GM12878 (cell line): ENCODE data around the gene DCAF12. TPM values are rescaled to one million over a fixed set of nuclear protein-coding genes. Genes with fewer than 3 reads are reported as not detected.
"Not testable (repeated sequence)": the region's sequence is repeated elsewhere in the genome, so short reads cannot be mapped to it uniquely, and the experiment has no call there.

Experiments
- ATAC-seq: fragments of 200-7000 bp; cut with Tn5 transposase; 3 replicates; pipeline ENCODE4 v1.9.1; 2020; ENCODE audit warnings: mild to moderate bottlenecking, moderate library complexity
- BruUV-seq: library from RNA; stranded (reverse); fragments of 400-500 nt; replicated peaks from 2 replicates; lab custom pipeline; 2021; lab: Mats Ljungman, UMichigan
- CTCF ChIA-PET: fragments of 300-600 bp; sonication (Branson Sonifier 250); formaldehyde crosslinking; extraction: SDS; loops from one replicate; lab custom pipeline; 2021; ENCODE audit warnings: inconsistent platforms; lab: Yijun Ruan, JAX
- POLR2A ChIA-PET: fragments of 350-600 bp; formaldehyde crosslinking; extraction: SDS; loops from one replicate; lab custom pipeline; 2021; ENCODE audit warnings: inconsistent platforms; lab: Charles Lee
- RAD21 ChIA-PET: fragments of 300-600 bp; sonication (Branson Sonifier 250); formaldehyde crosslinking; loops from one replicate; lab custom pipeline; 2023; ENCODE audit warnings: antibody characterized with exemption; ENCODE audit not compliant: unreplicated experiment; lab: Charles Lee
- SMC1A ChIA-PET: fragments of 300-600 bp; sonication (Branson Sonifier 250); formaldehyde crosslinking; loops from one replicate; lab custom pipeline; 2023; ENCODE audit not compliant: unreplicated experiment, uncharacterized antibody; lab: Charles Lee
- DNase-seq: peaks from one replicate; pipeline ENCODE4 v3.0.0-alpha.2; 2011; ENCODE audit warnings: low read depth, low spot score
- FAIRE-seq: peaks from 3 replicates; lab custom pipeline; 2011; peaks lifted over from hg19 to GRCh38; lab: Jason Lieb, UNC
- H2AFZ ChIP-seq: 2 replicates; pipeline ENCODE4 v1.6.0; 2011; ENCODE audit warnings: low read depth, low read length, control low read depth; ENCODE audit not compliant: control insufficient read depth
- H3K27ac ChIP-seq: 2 replicates; pipeline ENCODE4 v1.5.1; 2011; ENCODE audit warnings: control low read depth; ENCODE audit not compliant: control insufficient read depth, insufficient read depth
- H3K27me3 ChIP-seq, 2 experiments: replicated peaks in 1 of 2; 2 replicates each; pipeline versions ENCODE4 v1.6.0 to v1.6.1; 2011; ENCODE audit warnings: low read length in 1 of 2; ENCODE audit not compliant: control insufficient read depth in 2 of 2, insufficient read depth in 2 of 2
- H3K36me3 ChIP-seq, 2 experiments: 2 replicates each; pipeline ENCODE4 v1.5.1; 2011; ENCODE audit warnings: low read length in 1 of 2; ENCODE audit not compliant: control insufficient read depth in 2 of 2, insufficient read depth in 2 of 2
- H3K4me1 ChIP-seq: 2 replicates; pipeline ENCODE4 v1.6.1; 2011; ENCODE audit warnings: mild to moderate bottlenecking, low read length, moderate library complexity, mixed read lengths; ENCODE audit not compliant: control insufficient read depth, insufficient read depth
- H3K4me2 ChIP-seq: 2 replicates; pipeline ENCODE4 v1.6.0; 2011; ENCODE audit warnings: control low read depth; ENCODE audit not compliant: control insufficient read depth, insufficient read depth
- H3K4me3 ChIP-seq: fragments of 200-600 bp; sonication (generic); 2 replicates; pipeline ENCODE4 v1.5.1; 2016
- H3K79me2 ChIP-seq: 2 replicates; pipeline ENCODE4 v1.6.0; 2011; ENCODE audit warnings: low read length; ENCODE audit not compliant: control insufficient read depth, insufficient read depth
- H3K9ac ChIP-seq: 2 replicates; pipeline ENCODE4 v1.8.0; 2011; ENCODE audit warnings: low read length, control low read depth, mixed read lengths; ENCODE audit not compliant: control insufficient read depth, insufficient read depth
- H3K9me3 ChIP-seq: replicated peaks from 3 replicates; pipeline ENCODE4 v1.5.1; 2011; ENCODE audit warnings: mild to moderate bottlenecking, low read length; ENCODE audit not compliant: control insufficient read depth, insufficient read depth
- H4K20me1 ChIP-seq: 2 replicates; pipeline ENCODE4 v1.6.0; 2011; ENCODE audit not compliant: control insufficient read depth, insufficient read depth
- ATF7 ChIP-seq: fragments of 450-650 bp; IDR thresholded peaks from 2 replicates; pipeline ENCODE4 v1.6.1; 2016; ENCODE audit warnings: low read depth, mild to moderate bottlenecking
- HDGF ChIP-seq: fragments of 450-650 bp; IDR thresholded peaks from 2 replicates; pipeline ENCODE4 v1.6.1; 2016; ENCODE audit warnings: antibody characterized with exemption
- WGBS: methylation state at CpG from one replicate; pipeline ENCODE4 v1.1.6; 2016; ENCODE audit warnings: low lambda C conversion rate; ENCODE audit not compliant: insufficient replicate concordance, insufficient coverage; ENCODE audit errors: missing lambda C conversion rate; 5-methylcytosine and 5-hydroxymethylcytosine counted together
- in situ Hi-C: fragments of 300-500 bp; cut with MboI; formaldehyde crosslinking; loops from 9 replicates; pipeline ENCODE4 v1.14.3; 2018; ENCODE audit warnings: mixed read lengths
- intact Hi-C: fragments of 100-400 bp; cut with micrococcal nuclease; formaldehyde crosslinking; loops from one replicate; pipeline ENCODE4 v1.14.2; 2022; ENCODE audit not compliant: unreplicated experiment
- polyA plus RNA-seq, 11 experiments: library from polyadenylated mRNA; depleted of rRNA in 4 of 11; unstranded in 6 of 11; stranded (reverse) in 5 of 11; fragments of >200 nt; fragmentation: Nextera tagmentation in 4 of 11; fragmentation: Illumina TruSeq in 1 of 11; extraction: Ambion mirVana in 4 of 11; extraction: Trizol in 1 of 11; gene quantifications; 1 replicate in 1 of 11; 2 replicates in 10 of 11; pipeline versions ENCODE4 v1.2.1 to v1.2.3, GENCODE V29; 2011 to 2016; ENCODE audit warnings: inconsistent platforms in 2 of 11, missing spikeins in 2 of 11, low read depth in 1 of 11
- total RNA-seq, 4 experiments: library from RNA; depleted of rRNA in 3 of 4; stranded (reverse); fragments of >200 nt in 3 of 4; fragmentation: Illumina TruSeq in 1 of 4; extraction: Trizol in 1 of 4; gene quantifications; 2 replicates each; pipeline versions ENCODE4 v1.2.1 to v1.2.3, GENCODE V29; 2013 to 2021

DCAF12 gene
- total and polyA plus RNA-seq, 10 of the 15 experiments (the other 5 are each of a cell fraction or from before 2014, with no cell fraction given) = 11.7 to 57.6 (median 34.6) TPM

- no peak for FAIRE-seq
- DNase-seq = no peak
- H3K4me1 ChIP-seq = peaks cover 4% of the 10 kb centered on the region
- in situ Hi-C loops = no loop called here
- no peak overlapping the region for H2AFZ ChIP-seq
- no peak for TF ChIP-seq ATF7
- TF ChIP-seq HDGF = no peak
- H3K36me3 ChIP-seq = no peaks in the 10 kb centered on the region; a peak in 2 of 4 replicates
- peak overlapping the region; percentile 50; the same call in 1 of the 2 replicates for H3K4me3 ChIP-seq
- no peaks in the 10 kb centered on the region for H3K9me3 ChIP-seq
- ChIA-PET CTCF (interaction anchor here (0.7 to 3.7 kb wide), 2 partner anchors 8 to 27 kb away, joined by 4 to 21 read pairs; no protein-coding TSS in a partner anchor), RAD21 (interaction anchor here (0.8 kb wide), 1 partner anchor 726 kb away, joined by 3 read pairs; no protein-coding TSS in a partner anchor), SMC1A (interaction anchor here (0.6 to 1.3 kb wide), 6 partner anchors 28 to 233 kb away, joined by 3 read pairs; no protein-coding TSS in a partner anchor), POLR2A (interaction anchor here (0.6 to 1.2 kb wide), 3 partner anchors 27 to 103 kb away, joined by 6 to 10 read pairs (median 9); no protein-coding TSS in a partner anchor)
- no peak overlapping the region for H3K9ac ChIP-seq
- no peaks in the 10 kb centered on the region for H4K20me1 ChIP-seq
- intact Hi-C loops = no loop called here
- no peak for ATAC-seq
- BruUV-seq = no TSS peak
- 85% methylated on average over 3 of the region's 3 CpGs for WGBS
- no peak overlapping the region for H3K27ac ChIP-seq
- H3K79me2 ChIP-seq = peaks cover 63% of the 10 kb centered on the region
- H3K27me3 ChIP-seq = no peaks in the 10 kb centered on the region
- H3K4me2 ChIP-seq = no peak overlapping the region; the same call in 1 of the 2 replicates
Measured at GRCh38 chr9:34045903-34046302, 80.6 kb downstream of the DCAF12 start.

DNA sequence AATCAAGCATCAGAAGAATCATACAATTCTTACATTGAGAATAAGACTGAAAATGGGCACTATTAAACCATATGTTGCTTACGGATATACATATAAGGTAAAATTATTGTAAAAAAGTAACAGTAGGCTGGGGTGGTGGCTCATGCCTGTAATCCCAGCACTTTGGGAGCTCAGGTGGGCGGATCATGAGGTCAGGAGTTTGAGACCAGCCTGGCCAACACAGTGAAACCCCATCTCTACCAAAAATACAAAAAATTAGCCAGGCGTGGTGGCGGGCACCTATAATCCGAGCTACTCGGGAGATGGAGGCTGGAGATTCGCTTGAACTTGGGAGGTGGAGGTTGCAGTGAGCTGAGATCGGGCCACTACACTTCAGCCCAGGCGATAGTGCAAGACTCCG is 84.4 kb downstream of the DCAF12 start:
- ChIA-PET SMC1A (interaction anchor here (0.7 to 1.2 kb wide), 2 partner anchors 9 to 54 kb away, joined by 3 to 4 read pairs; no protein-coding TSS in a partner anchor), CTCF (interaction anchor here (0.6 to 0.7 kb wide), 2 partner anchors 9 to 18 kb away, joined by 3 read pairs; no protein-coding TSS in a partner anchor)

GRCh38 chr9:34038851-34039250 is 87.6 kb downstream of the DCAF12 start:
- in situ Hi-C loops, BruUV-seq: not testable (repeated sequence)

More for the DNA sequence above, 84.4 kb downstream of the DCAF12 start:
- peaks cover 59% of the 10 kb centered on the region for H3K79me2 ChIP-seq
- H3K9ac ChIP-seq, H4K20me1 ChIP-seq, H2AFZ ChIP-seq, in situ Hi-C loops, H3K9me3 ChIP-seq, H3K36me3 ChIP-seq, H3K4me3 ChIP-seq, intact Hi-C loops, H3K27ac ChIP-seq, H3K27me3 ChIP-seq, DNase-seq, BruUV-seq, H3K4me2 ChIP-seq, ATAC-seq, H3K4me1 ChIP-seq, FAIRE-seq: not testable (repeated sequence)
- ChIA-PET RAD21 (interaction anchor here (0.7 kb wide), 1 partner anchor 52 kb away, joined by 3 read pairs; no protein-coding TSS in a partner anchor), POLR2A (interaction anchor here (1.1 kb wide), 1 partner anchor 137 kb away, joined by 3 read pairs; no protein-coding TSS in a partner anchor)
- 98% methylated on average over 7 of the region's 10 CpGs for WGBS

More at GRCh38 chr9:34038851-34039250, 87.6 kb downstream of the DCAF12 start:
- H3K4me3 ChIP-seq, CTCF ChIA-PET, DNase-seq, H3K9ac ChIP-seq, SMC1A ChIA-PET, intact Hi-C loops, POLR2A ChIA-PET, H3K9me3 ChIP-seq, RAD21 ChIA-PET, H3K27me3 ChIP-seq, ATAC-seq, H3K36me3 ChIP-seq, H3K27ac ChIP-seq, H4K20me1 ChIP-seq, H3K4me2 ChIP-seq, H3K4me1 ChIP-seq, FAIRE-seq, H2AFZ ChIP-seq: not testable (repeated sequence)
- peaks cover 51% of the 10 kb centered on the region for H3K79me2 ChIP-seq
- WGBS = no CpG with 5 or more reads among the region's 37 CpGs
